ENCODE data around the gene WDR4.
A peak's percentile ranks its signal among the peaks of the same experiment; 100 is the strongest.
"Not testable (repeated sequence)": the region's sequence is repeated elsewhere in the genome, so short reads cannot be mapped to it uniquely, and the experiment has no call there.

Gene WDR4

DNA sequence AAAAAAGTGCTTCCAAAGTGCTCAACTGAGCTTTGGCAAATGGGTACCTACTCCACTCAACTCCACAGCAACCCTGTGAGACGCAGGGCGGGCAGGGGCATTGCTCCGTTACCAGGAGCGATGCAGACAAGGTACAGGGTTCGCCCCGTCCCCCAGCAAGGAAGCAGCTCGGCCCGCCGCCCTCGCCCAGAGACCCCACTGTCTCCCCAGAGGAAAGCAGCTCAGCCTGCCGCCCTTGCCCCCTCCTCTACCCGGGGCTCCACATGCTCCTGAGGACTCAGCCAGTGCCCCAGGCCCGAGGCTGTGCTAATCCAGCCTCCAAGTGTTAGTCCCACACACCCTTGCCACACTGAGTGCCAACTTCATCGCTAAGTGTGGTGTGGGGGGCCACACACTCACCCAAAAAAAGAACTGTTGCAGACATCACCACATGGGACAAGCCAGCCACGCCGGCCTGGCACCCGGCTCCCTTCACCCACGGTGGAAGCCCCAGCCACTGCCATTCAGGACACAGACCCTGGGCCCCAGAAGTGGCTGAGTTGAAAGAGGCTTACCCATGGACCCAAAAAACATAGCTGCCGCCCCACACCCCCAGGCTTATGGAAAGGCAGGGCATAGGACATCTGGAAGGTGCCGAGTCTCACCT, 26.3 kb downstream of the WDR4 start:
- DNase-seq (ENCODE audit: low read depth) = no peak
- TF ChIP-seq, protein P1, sequence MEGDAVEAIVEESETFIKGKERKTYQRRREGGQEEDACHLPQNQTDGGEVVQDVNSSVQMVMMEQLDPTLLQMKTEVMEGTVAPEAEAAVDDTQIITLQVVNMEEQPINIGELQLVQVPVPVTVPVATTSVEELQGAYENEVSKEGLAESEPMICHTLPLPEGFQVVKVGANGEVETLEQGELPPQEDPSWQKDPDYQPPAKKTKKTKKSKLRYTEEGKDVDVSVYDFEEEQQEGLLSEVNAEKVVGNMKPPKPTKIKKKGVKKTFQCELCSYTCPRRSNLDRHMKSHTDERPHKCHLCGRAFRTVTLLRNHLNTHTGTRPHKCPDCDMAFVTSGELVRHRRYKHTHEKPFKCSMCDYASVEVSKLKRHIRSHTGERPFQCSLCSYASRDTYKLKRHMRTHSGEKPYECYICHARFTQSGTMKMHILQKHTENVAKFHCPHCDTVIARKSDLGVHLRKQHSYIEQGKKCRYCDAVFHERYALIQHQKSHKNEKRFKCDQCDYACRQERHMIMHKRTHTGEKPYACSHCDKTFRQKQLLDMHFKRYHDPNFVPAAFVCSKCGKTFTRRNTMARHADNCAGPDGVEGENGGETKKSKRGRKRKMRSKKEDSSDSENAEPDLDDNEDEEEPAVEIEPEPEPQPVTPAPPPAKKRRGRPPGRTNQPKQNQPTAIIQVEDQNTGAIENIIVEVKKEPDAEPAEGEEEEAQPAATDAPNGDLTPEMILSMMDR (conservative IDR thresholded peaks at IDR 0.05; ENCODE audit: low read length) = no peak
- H3K4me3 ChIP-seq (ENCODE audit: low read length) = no peak overlapping the region

DNA sequence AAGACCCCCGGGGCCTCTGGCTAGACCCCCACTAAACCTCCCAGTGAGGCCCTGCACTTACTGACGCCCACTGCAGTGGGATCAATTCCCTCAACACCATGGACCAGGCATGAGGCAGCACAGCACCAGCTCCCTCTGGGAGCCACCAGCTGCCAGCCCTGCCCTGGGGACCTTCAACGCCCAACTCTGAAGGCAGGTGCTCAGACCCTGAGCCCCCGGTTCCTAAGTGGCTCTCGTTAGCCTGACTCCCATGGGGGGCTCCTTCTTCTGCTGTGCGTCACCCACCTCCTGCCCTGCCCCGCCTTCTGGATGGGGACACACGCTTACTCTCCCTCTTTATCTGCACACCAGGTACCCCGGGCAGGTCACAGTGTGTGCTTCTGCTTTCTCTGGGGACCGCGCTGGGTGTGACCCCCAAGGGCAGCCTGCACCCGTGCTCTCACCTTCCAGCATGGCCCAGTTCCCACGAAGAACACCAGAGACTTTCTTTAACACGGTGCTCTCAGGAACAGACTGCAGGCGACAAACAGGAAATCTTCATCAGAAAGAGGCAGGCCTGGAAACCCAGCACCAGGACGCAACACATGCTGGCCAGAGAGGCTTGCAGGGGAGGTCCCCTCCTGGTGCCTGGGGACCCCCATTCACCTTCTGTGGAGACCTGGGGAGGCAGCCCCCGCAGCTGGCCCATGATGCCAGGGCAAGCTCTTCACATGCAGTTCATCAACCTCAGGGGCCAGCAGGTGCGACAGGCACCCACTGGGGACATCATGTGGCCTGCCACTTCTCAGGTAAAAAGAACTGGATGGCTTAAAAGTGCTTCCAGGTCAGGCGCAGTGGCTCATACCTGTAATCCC, 27.3 kb downstream of the WDR4 start:
- no peak overlapping the region for H3K4me3 ChIP-seq (ENCODE audit: low read length)
- TF ChIP-seq, protein P1 (conservative IDR thresholded peaks at IDR 0.05; ENCODE audit: low read length) = no peak
- no peak for DNase-seq (ENCODE audit: low read depth)

DNA sequence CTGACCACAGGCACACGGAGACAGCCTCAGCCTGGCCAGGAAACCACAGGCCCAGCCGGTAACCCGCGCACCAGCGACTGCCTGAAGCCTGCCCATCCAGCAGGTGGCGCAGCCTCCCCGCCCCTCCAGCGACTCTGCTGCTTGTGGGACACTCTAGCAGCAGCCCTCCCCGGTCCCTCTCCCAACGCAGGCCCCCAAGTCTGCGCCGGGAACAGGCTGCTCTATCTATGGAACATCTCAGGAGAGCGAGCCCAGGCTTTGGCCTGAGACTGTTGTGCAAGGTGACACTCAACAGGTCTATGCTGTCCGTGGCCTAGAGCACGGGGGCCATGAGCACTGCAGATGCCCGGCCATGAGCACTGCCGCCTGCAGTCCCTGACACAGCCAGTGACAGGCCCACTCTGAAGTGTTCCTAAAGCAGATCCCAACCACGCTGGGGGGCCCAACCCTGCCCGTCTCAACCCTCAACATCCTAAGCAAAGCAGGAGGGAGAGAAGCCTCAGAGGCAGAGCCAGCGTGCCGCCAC, 28.4 kb downstream of the WDR4 start:
- TF ChIP-seq, protein P1 (conservative IDR thresholded peaks at IDR 0.05; ENCODE audit: low read length) = peak; percentile 38
- H3K4me3 ChIP-seq (ENCODE audit: low read length) = no peak overlapping the region
- DNase-seq (ENCODE audit: low read depth) = peak; percentile 15

DNA sequence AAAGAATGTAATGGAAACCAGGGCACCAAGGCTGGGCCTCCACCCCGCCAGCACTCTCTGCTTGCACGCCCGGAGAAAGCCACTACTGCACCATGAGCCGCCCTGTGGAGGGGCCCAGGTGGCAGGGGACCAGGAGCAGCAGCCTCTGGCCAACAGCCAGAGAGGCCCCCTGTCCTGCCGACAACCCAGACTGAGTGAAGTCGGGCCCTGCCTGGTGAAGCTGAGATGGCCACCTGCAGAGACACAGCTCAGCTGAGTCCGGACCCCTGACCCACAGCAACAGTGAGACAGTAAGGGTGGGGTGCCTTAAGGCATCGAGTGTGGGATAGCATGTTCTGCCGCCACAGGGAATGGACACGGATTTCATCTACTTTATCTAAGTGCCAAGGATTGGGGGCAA, 28.9 kb downstream of the WDR4 start:
- no peak for DNase-seq (ENCODE audit: low read depth)
- TF ChIP-seq, protein P1 (conservative IDR thresholded peaks at IDR 0.05; ENCODE audit: low read length) = no peak
- H3K4me3 ChIP-seq (ENCODE audit: low read length) = no peak overlapping the region

DNA sequence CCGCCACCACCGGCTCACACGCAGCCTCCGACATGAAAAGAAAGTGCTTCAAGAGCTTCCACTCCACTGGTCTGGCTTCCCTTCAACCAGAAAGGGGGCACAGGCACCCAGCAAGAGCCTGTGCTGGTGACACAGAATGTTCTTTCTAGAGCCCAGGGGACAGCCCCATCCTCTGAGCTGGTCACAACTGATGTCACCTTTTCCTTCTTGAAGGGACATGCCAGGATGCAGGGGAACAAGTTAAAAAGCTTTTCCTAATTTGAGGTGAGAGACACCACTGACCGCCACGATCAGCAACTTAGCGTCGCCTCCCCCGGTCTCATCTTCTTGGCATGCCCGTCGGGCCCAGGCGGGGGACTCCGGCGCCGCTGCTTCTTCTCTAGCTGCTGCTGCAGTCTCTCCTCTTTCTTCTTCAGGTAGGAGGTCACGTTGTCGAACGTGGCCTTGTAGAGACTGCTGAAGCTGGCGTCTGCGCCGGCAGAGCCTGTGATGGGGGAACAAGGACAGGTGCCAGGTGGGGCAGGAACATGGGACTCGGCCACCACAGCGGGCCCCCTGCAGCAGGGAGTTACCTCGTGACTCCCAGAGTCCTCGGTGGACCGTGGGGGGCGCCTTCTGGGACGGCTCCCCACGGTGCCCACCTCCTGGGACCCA, 29.5 kb downstream of the WDR4 start:
- TF ChIP-seq, protein P1 (conservative IDR thresholded peaks at IDR 0.05; ENCODE audit: low read length) = no peak
- H3K4me3 ChIP-seq (ENCODE audit: low read length) = no peak overlapping the region
- no peak for DNase-seq (ENCODE audit: low read depth)

DNA sequence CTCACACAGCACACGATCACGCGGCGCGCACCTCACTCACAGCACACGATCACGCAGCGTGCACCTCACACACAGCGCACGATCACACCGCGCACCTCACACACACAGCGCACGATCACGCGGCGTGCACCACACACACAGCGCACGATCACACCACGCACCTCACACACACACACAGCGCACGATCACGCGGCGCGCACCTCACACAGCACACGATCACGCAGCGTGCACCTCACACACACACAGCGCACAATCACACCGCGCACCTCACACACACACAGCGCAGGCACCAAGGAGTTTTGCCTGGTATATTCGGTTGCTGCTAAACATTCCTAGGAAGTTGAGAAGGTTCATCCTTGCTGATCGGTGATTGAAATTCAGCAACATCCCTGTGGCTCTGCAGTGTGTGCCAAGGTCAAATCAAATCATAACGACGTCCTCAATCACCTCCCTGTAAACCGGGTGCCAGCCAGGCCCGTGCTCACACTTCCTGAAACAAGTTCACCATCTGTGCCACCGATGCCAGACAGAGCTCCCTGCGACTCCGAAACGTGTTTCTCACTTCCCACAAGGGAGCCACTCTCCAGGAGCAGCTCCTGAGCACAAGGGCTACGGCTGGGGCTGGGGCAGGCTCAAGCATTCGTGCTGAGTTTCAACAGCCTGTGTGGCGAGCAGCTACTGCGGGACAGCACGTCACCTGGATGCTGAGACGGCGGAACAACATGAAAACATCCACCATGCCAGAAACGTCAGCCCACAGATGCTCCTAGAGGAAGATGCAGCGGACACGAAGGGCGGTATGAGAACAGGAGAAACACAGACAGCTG, 30.2 kb downstream of the WDR4 start:
- H3K4me3 ChIP-seq (ENCODE audit: low read length) = no peak overlapping the region
- no peak for DNase-seq (ENCODE audit: low read depth)
- TF ChIP-seq, protein P1 (conservative IDR thresholded peaks at IDR 0.05; ENCODE audit: low read length) = no peak

DNA sequence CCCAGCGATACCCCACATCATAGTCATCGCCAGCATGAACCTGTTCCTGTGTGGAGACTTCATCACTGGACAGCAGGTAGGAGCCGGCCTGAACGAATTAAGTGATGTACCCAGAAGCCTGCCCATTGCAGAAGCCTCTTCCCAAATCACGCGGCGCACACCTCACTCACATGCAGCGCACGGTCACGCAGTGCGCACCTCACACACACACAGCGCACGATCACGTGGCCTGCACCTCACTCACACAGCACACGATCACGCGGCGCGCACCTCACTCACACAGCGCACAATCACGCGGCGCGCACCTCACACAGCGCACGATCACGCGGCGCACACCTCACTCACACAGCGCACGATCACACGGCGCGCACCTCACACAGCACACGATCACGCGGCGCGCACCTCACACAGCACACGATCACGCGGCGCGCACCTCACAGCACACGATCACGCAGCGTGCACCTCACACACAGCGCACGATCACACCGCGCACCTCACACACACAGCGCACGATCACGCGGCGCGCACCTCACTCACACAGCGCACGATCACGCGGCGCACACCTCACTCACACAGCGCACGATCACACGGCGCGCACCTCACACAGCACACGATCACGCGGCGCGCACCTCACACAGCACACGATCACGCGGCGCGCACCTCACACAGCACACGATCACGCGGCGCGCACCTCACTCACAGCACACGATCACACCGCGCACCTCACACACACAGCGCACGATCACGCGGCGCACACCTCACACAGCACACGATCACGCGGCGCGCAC, 31.0 kb downstream of the WDR4 start:
- DNase-seq (ENCODE audit: low read depth); H3K4me3 ChIP-seq (ENCODE audit: low read length): not testable (repeated sequence)
